IMR-90 (cell line): ENCODE results near the gene ROCK2. TPM values are rescaled to one million over a fixed set of nuclear protein-coding genes. Genes with fewer than 3 reads are reported as not detected.
A peak's percentile ranks its signal among the peaks of the same experiment; 100 is the strongest.

Experiments
- ATAC-seq: fragments of 200-7000 bp; cut with Tn5 transposase; 2 replicates; pipeline ENCODE4 v1.9.1; 2020; ENCODE audit warnings: low read depth, mild to moderate bottlenecking, moderate library complexity
- BruUV-seq: library from RNA; stranded (reverse); fragments of 400-500 nt; replicated peaks from 2 replicates; lab custom pipeline; 2021; lab: Mats Ljungman, UMichigan
- CTCF ChIA-PET: fragments of 300-600 bp; formaldehyde crosslinking; extraction: SDS; loops from one replicate; lab custom pipeline; 2021; ENCODE audit warnings: antibody characterized with exemption; lab: Yijun Ruan, JAX
- POLR2A ChIA-PET: fragments of 300-600 bp; sonication (Branson Sonifier 250); formaldehyde crosslinking; loops from one replicate; lab custom pipeline; 2022; ENCODE audit warnings: antibody characterized with exemption; ENCODE audit not compliant: unreplicated experiment; lab: Charles Lee
- DNase-seq: peaks from one replicate; pipeline ENCODE4 v3.0.0; 2013
- H2AFZ ChIP-seq: replicated peaks from 2 replicates; pipeline ENCODE3; 2013; ENCODE audit warnings: low read length, mild to moderate bottlenecking; ENCODE audit not compliant: poor library complexity
- H2AK5ac ChIP-seq: 2 replicates; pipeline ENCODE4 v1.6.1; 2013; ENCODE audit warnings: low read depth, low read length, inconsistent platforms
- H2AK9ac ChIP-seq: replicated peaks from 2 replicates; pipeline ENCODE3; 2013; ENCODE audit warnings: mild to moderate bottlenecking, low read depth, low read length, moderate library complexity; ENCODE audit not compliant: poor library complexity
- H2BK120ac ChIP-seq: 2 replicates; pipeline ENCODE4 v1.6.1; 2013; ENCODE audit warnings: low read depth, low read length, inconsistent platforms
- H2BK15ac ChIP-seq: 3 replicates; pipeline ENCODE4 v1.6.1; 2013; ENCODE audit warnings: low read depth, low read length, inconsistent platforms
- H2BK20ac ChIP-seq: 2 replicates; pipeline ENCODE4 v1.6.1; 2013; ENCODE audit warnings: low read depth, mild to moderate bottlenecking, inconsistent platforms, low read length, moderate library complexity
- H2BK5ac ChIP-seq: 2 replicates; pipeline ENCODE4 v1.6.1; 2013; ENCODE audit warnings: mild to moderate bottlenecking, low read depth, low read length, inconsistent platforms; ENCODE audit not compliant: poor library complexity, severe bottlenecking
- H3K14ac ChIP-seq: replicated peaks from 2 replicates; pipeline ENCODE4 v1.6.1; 2013; ENCODE audit warnings: low read depth, low read length, inconsistent platforms
- H3K18ac ChIP-seq: 2 replicates; pipeline ENCODE4 v1.6.1; 2013; ENCODE audit warnings: low read depth, low read length, control low read depth
- H3K23ac ChIP-seq: 2 replicates; pipeline ENCODE4 v1.6.1; 2013; ENCODE audit warnings: low read depth, low read length, inconsistent platforms
- H3K27ac ChIP-seq: 2 replicates; pipeline ENCODE4 v1.5.1; 2013; ENCODE audit warnings: mild to moderate bottlenecking, control low read depth, low read length; ENCODE audit not compliant: insufficient read depth
- H3K27me3 ChIP-seq: 2 replicates; pipeline ENCODE4 v1.6.1; 2013; ENCODE audit warnings: low read length; ENCODE audit not compliant: control insufficient read depth, insufficient read depth
- H3K36me3 ChIP-seq: 2 replicates; pipeline ENCODE4 v1.6.1; 2013; ENCODE audit warnings: low read length, mixed read lengths; ENCODE audit not compliant: control insufficient read depth, insufficient read depth
- H3K4ac ChIP-seq: 2 replicates; pipeline ENCODE4 v1.6.1; 2013; ENCODE audit warnings: low read depth, low read length, inconsistent platforms
- H3K4me1 ChIP-seq: 2 replicates; pipeline ENCODE4 v1.6.1; 2013; ENCODE audit warnings: low read length, mixed read lengths; ENCODE audit not compliant: control insufficient read depth, insufficient read depth
- H3K4me2 ChIP-seq: 2 replicates; pipeline ENCODE4 v1.6.1; 2013; ENCODE audit warnings: low read depth, mild to moderate bottlenecking, control low read depth, low read length, moderate library complexity
- H3K4me3 ChIP-seq: 2 replicates; pipeline ENCODE4 v1.5.1; 2013; ENCODE audit warnings: low read depth, mild to moderate bottlenecking, control low read depth, low read length, moderate library complexity; ENCODE audit not compliant: insufficient read depth
- H3K56ac ChIP-seq: 2 replicates; pipeline ENCODE4 v1.6.1; 2013; ENCODE audit warnings: low read length, inconsistent platforms; ENCODE audit not compliant: insufficient read depth; ENCODE audit errors: extremely low read depth
- H3K79me1 ChIP-seq, 2 experiments: 2 replicates each; pipeline ENCODE4 v1.6.1; 2013; ENCODE audit warnings: low read length in 2 of 2, inconsistent platforms in 1 of 2, low read depth in 1 of 2
- H3K9ac ChIP-seq: 2 replicates; pipeline ENCODE4 v1.6.1; 2013; ENCODE audit warnings: low read depth, low read length, control low read depth
- H3K9me1 ChIP-seq: 2 replicates; pipeline ENCODE4 v1.6.1; 2013; ENCODE audit warnings: low read length, inconsistent platforms; ENCODE audit not compliant: insufficient read depth
- H3K9me3 ChIP-seq: 2 replicates; pipeline ENCODE4 v1.6.1; 2013; ENCODE audit warnings: low read length; ENCODE audit not compliant: control insufficient read depth, insufficient read depth
- H4K20me1 ChIP-seq: 2 replicates; pipeline ENCODE4 v1.6.1; 2013; ENCODE audit warnings: low read length, inconsistent platforms; ENCODE audit not compliant: insufficient read depth
- H4K5ac ChIP-seq: 2 replicates; pipeline ENCODE4 v1.6.1; 2013; ENCODE audit warnings: mild to moderate bottlenecking, low read depth, low read length, control low read depth
- H4K8ac ChIP-seq, 2 experiments: 2 replicates each; pipeline ENCODE4 v1.6.1; 2013; ENCODE audit warnings: low read depth in 2 of 2, low read length in 2 of 2, control low read depth in 1 of 2, inconsistent platforms in 1 of 2
- H4K91ac ChIP-seq: 2 replicates; pipeline ENCODE4 v1.6.1; 2013; ENCODE audit warnings: low read depth, low read length, inconsistent platforms; ENCODE audit not compliant: insufficient read depth
- MAFK ChIP-seq: IDR thresholded peaks from 2 replicates; pipeline ENCODE4 v1.6.1; 2012; ENCODE audit warnings: low read depth, low read length, improper control_type of control experiment
- USF2 ChIP-seq: fragments of 150-350 bp; IDR thresholded peaks from 2 replicates; pipeline ENCODE4 v1.6.1; 2017; ENCODE audit warnings: mild to moderate bottlenecking, antibody characterized with exemption, low read length, low read depth
- WGBS, 2 experiments: methylation state at CpG; one replicate each; pipeline versions ENCODE4 v1.1.5 to v1.1.7; 2013; ENCODE audit warnings: missing lambda C conversion rate in 2 of 2; ENCODE audit not compliant: insufficient read length in 1 of 2; ENCODE audit errors: extremely low coverage in 2 of 2; 5-methylcytosine and 5-hydroxymethylcytosine counted together
- dilution Hi-C: fragments of 300-500 bp; cut with HindIII; formaldehyde crosslinking; loops from one replicate; pipeline ENCODE4 v1.14.3; 2018; ENCODE audit warnings: low sequenced_read_pairs; ENCODE audit not compliant: unreplicated experiment
- in situ Hi-C: fragments of 300-500 bp; cut with MboI; formaldehyde crosslinking; loops from 3 replicates; pipeline ENCODE4 v1.14.3; 2019; ENCODE audit warnings: low sequenced_read_pairs, inconsistent platforms, mixed read lengths
- intact Hi-C: fragments of 100-400 bp; cut with micrococcal nuclease; formaldehyde crosslinking; loops from 2 replicates; pipeline ENCODE4 v1.10.0; 2022
- polyA plus RNA-seq, 3 experiments: library from polyadenylated mRNA; depleted of rRNA; stranded (reverse); fragments of >200 nt; gene quantifications; 2 replicates each; pipeline ENCODE4 v1.2.3, GENCODE V29; 2012; ENCODE audit warnings: low replicate concordance in 1 of 3
- total RNA-seq: library from RNA; depleted of rRNA; stranded (reverse); fragments of >200 nt; gene quantifications from 2 replicates; pipeline ENCODE4 v1.2.3, GENCODE V29; 2012

ROCK2 gene
- total and polyA plus RNA-seq, 2 of the 4 experiments (the other 2 are of a cell fraction), result 9.0 to 28.3 TPM

- no peak overlapping the region for H3K27ac ChIP-seq
- DNase-seq (no peak), ATAC-seq (no peak)
- no peak overlapping the region for H4K91ac ChIP-seq
- H2BK5ac ChIP-seq, result no peak overlapping the region
- peaks cover 2% of the 10 kb centered on the region for H3K4me1 ChIP-seq
- CTCF ChIA-PET, result no interaction called here
- H3K14ac ChIP-seq, result no peak overlapping the region
- H3K4ac ChIP-seq, result no peak overlapping the region
- H2BK120ac ChIP-seq, result no peak overlapping the region
- no peak overlapping the region for H3K4me2 ChIP-seq
- no peak overlapping the region for H4K8ac ChIP-seq
- no peaks in the 10 kb centered on the region for H3K36me3 ChIP-seq
- intact Hi-C loops, result no loop called here
- no TSS peak for BruUV-seq
- no peak overlapping the region for H3K9ac ChIP-seq
- WGBS, 2 experiments, result no CpG with 5 or more reads among the region's 5 CpGs
- POLR2A ChIA-PET, result no interaction called here
- TF ChIP-seq MAFK (peak; percentile 85), USF2 (no peak)
- in situ Hi-C loops, result no loop called here
- H3K4me3 ChIP-seq, result no peak overlapping the region
- no peak overlapping the region for H3K56ac ChIP-seq
- H3K9me1 ChIP-seq, result 0 out of 2 replicates have a peak, but pooled peaks cover 2% of the 10 kb centered on the region
- no peak overlapping the region for H2BK15ac ChIP-seq
- H3K79me1 ChIP-seq, result peaks cover 0 to 9% of the 10 kb centered on the region in 2 experiments; a peak in 3 of 4 replicates
- H2AK9ac ChIP-seq, result no peak overlapping the region
- no peak overlapping the region for H2AFZ ChIP-seq
- no peak overlapping the region for H3K18ac ChIP-seq
- H4K20me1 ChIP-seq, result peaks cover 82% of the 10 kb centered on the region
- H2BK20ac ChIP-seq, result no peak overlapping the region
- dilution Hi-C loops, result no loop called here
- no peak overlapping the region for H4K5ac ChIP-seq
- H2AK5ac ChIP-seq, result no peak overlapping the region
- no peak overlapping the region for H3K23ac ChIP-seq
- H3K27me3 ChIP-seq, result no peaks in the 10 kb centered on the region
- no peaks in the 10 kb centered on the region for H3K9me3 ChIP-seq
Measured at GRCh38 chr2:11338580-11338979, 5.9 kb downstream of the ROCK2 start.
